ENCODE data around the gene NUP210.

DNA sequence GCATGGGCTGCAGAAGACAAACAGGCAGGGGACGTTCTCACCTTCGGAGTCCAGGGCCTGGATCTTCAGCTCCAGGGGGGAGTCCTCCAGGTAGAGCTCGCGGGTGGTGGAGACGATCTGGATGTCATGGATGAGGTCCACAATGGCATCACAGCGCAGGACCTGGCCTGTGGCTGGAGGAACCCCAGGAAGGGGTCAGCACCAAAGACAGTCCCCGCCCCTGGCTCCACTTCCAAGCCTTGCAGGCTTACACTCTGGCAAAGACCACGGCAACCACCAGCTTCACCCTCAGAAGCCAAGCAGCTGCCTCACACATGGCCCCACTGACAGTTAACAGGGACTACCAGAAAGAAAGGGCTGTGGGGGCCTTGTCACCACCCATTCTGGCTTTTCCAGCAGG is 22.8 kb downstream of the NUP210 start:
- TF ChIP-seq GABPA (IDR thresholded peaks at IDR 0.05 in 1 of 2, conservative IDR thresholded peaks at IDR 0.05 in 1 of 2) (no peak), CTCF (IDR thresholded peaks at IDR 0.05; ENCODE audit: low read depth, low read length, missing input control) (no peak), MAX (IDR thresholded peaks at IDR 0.05) (no peak), TAF1 (conservative IDR thresholded peaks at IDR 0.05) (no peak), RAD21 (IDR thresholded peaks at IDR 0.05) (no peak), YY1 (IDR thresholded peaks at IDR 0.05) (no peak), REST (IDR thresholded peaks at IDR 0.05) (no peak), EGR1 (IDR thresholded peaks at IDR 0.05; ENCODE audit: low read depth in 2 of 2) (no peak), SP1 (IDR thresholded peaks at IDR 0.05) (no peak), ZBTB33 (IDR thresholded peaks at IDR 0.05) (no peak), HNF4A (conservative IDR thresholded peaks at IDR 0.05) (no peak), HNF4G (IDR thresholded peaks at IDR 0.05) (no peak)

All from liver (tissue), 3 donors.